K562 (cell line): ENCODE data around the gene TMC5. TPM values are rescaled to one million over a fixed set of nuclear protein-coding genes. Genes with fewer than 3 reads are reported as not detected.

ENCODE experiments used
- ATAC-seq: fragments of 200-7000 bp; cut with Tn5 transposase; 3 replicates; pipeline ENCODE4 v1.9.1; 2020; ENCODE audit warnings: moderate library complexity
- BruUV-seq: library from RNA; stranded (reverse); fragments of 400-500 nt; replicated peaks from 2 replicates; lab custom pipeline; 2021; lab: Mats Ljungman, UMichigan
- CTCF ChIA-PET: fragments of 300-600 bp; formaldehyde crosslinking; extraction: SDS; loops from one replicate; lab custom pipeline; 2021; ENCODE audit warnings: low intra/inter-chr PET ratio; lab: Yijun Ruan, JAX
- POLR2A ChIA-PET: fragments of 300-600, 350-650 bp; sonication (Branson Sonifier 250); formaldehyde crosslinking; extraction: SDS; loops from one replicate; lab custom pipeline; 2021; ENCODE audit warnings: antibody characterized with exemption, inconsistent platforms; lab: Yijun Ruan, JAX
- DNase-seq, 4 experiments: peaks; one replicate each; pipeline versions ENCODE4 v3.0.0 to v3.0.0-alpha.2; 2011 to 2018; ENCODE audit warnings: low spot score in 3 of 4, mixed read lengths in 3 of 4; ENCODE audit errors: extremely low read depth in 1 of 4
- FAIRE-seq: peaks from 2 replicates; lab custom pipeline; 2011; peaks lifted over from hg19 to GRCh38; lab: Jason Lieb, UNC
- H2AFZ ChIP-seq: 2 replicates; pipeline ENCODE4 v1.6.0; 2011; ENCODE audit warnings: low read depth, low read length, control low read depth, inconsistent platforms
- H3K27ac ChIP-seq: fragments of 200-600 bp; 3 replicates; pipeline ENCODE4 v1.8.0; 2011; ENCODE audit warnings: low read depth, mild to moderate bottlenecking, control low read depth, inconsistent platforms, low read length, moderate library complexity, mixed read lengths; ENCODE audit errors: extremely low read depth
- H3K27me3 ChIP-seq, 2 experiments: fragments of 300-600 bp in 1 of 2; 2 replicates in 1 of 2; 3 replicates in 1 of 2; pipeline versions ENCODE4 v1.6.0 to v1.8.0; 2011; ENCODE audit warnings: inconsistent platforms in 2 of 2, low read length in 2 of 2, mild to moderate bottlenecking in 1 of 2, mixed read lengths in 1 of 2, moderate library complexity in 1 of 2; ENCODE audit not compliant: control insufficient read depth in 2 of 2, insufficient read depth in 2 of 2
- H3K36me3 ChIP-seq: fragments of 300-600 bp; 3 replicates; pipeline ENCODE4 v1.8.0; 2011; ENCODE audit warnings: mild to moderate bottlenecking, low read length, inconsistent platforms; ENCODE audit not compliant: control insufficient read depth, insufficient read depth
- H3K4me1 ChIP-seq, 2 experiments: fragments of 200-600 bp in 1 of 2; replicated peaks in 1 of 2; 2 replicates in 1 of 2; 3 replicates in 1 of 2; pipeline versions ENCODE4 v1.5.1 to v1.8.0; 2011; ENCODE audit warnings: inconsistent platforms in 2 of 2, low read length in 2 of 2, mild to moderate bottlenecking in 1 of 2, mixed read lengths in 1 of 2, moderate library complexity in 1 of 2; ENCODE audit not compliant: control insufficient read depth in 2 of 2, insufficient read depth in 2 of 2
- H3K4me2 ChIP-seq: 2 replicates; pipeline ENCODE4 v1.6.1; 2011; ENCODE audit warnings: low read length, control low read depth, inconsistent platforms, mixed read lengths; ENCODE audit not compliant: insufficient read depth
- H3K4me3 ChIP-seq: fragments of 200-600 bp; sonication (generic), shearing (Covaris generic); 2 replicates; pipeline ENCODE4 v1.5.1; 2016; ENCODE audit warnings: control low read depth, inconsistent platforms
- H3K79me2 ChIP-seq: fragments of 200-600 bp; 3 replicates; pipeline ENCODE4 v1.8.0; 2011; ENCODE audit warnings: low read length, inconsistent platforms; ENCODE audit not compliant: control insufficient read depth, insufficient read depth
- H3K9ac ChIP-seq, 2 experiments: 2 replicates each; pipeline versions ENCODE4 v1.6.0 to v1.6.1; 2011; ENCODE audit warnings: low read depth in 2 of 2, low read length in 2 of 2, control low read depth in 1 of 2, inconsistent platforms in 1 of 2, mild to moderate bottlenecking in 1 of 2, mixed read lengths in 1 of 2; ENCODE audit not compliant: insufficient read depth in 1 of 2
- H3K9me1 ChIP-seq: one replicate; pipeline ENCODE4 v1.6.0; 2011; ENCODE audit warnings: inconsistent platforms, mild to moderate bottlenecking, low read length, moderate library complexity; ENCODE audit not compliant: control insufficient read depth, insufficient read depth
- H3K9me3 ChIP-seq: replicated peaks from 2 replicates; pipeline ENCODE4 v1.5.1; 2011; ENCODE audit warnings: low read depth, low read length, inconsistent platforms; ENCODE audit not compliant: control insufficient read depth, insufficient read depth
- H4K20me1 ChIP-seq: replicated peaks from 2 replicates; pipeline ENCODE4 v1.6.1; 2011; ENCODE audit warnings: low read length, inconsistent platforms, mixed read lengths; ENCODE audit not compliant: control insufficient read depth, insufficient read depth
- CREB5 ChIP-seq: fragments of 250-450 bp; sonication (Bioruptor Pico); IDR thresholded peaks from 2 replicates; pipeline ENCODE4 v1.5.0; 2020; ENCODE audit warnings: mild to moderate bottlenecking
- MCM5 ChIP-seq: fragments of 450-650 bp; IDR thresholded peaks from 2 replicates; pipeline ENCODE4 v1.6.1; 2016; ENCODE audit warnings: low read depth
- MCM7 ChIP-seq, 2 experiments: fragments of 450-650 bp; IDR thresholded peaks; 2 replicates each; pipeline ENCODE4 v1.6.1; 2016 to 2018
- WGBS: fragments of 100-300 bp; shearing (Covaris generic); methylation state at CpG from one replicate; pipeline ENCODE4 v1.1.6; 2016; ENCODE audit warnings: low coverage, mixed read lengths; ENCODE audit not compliant: insufficient coverage; ENCODE audit errors: missing lambda C conversion rate; 5-methylcytosine and 5-hydroxymethylcytosine counted together
- in situ Hi-C: fragments of 300-500 bp; cut with MboI; formaldehyde crosslinking; loops from 4 replicates; pipeline ENCODE4 v1.15.0; 2018; ENCODE audit warnings: inconsistent platforms, mixed read lengths
- intact Hi-C: fragments of 100-400 bp; cut with micrococcal nuclease; formaldehyde crosslinking; loops from 2 replicates; pipeline ENCODE4 v1.14.2; 2022
- polyA plus RNA-seq, 8 experiments: library from polyadenylated mRNA; depleted of rRNA in 4 of 8; stranded (reverse) in 5 of 8; unstranded in 3 of 8; fragments of >200 nt; fragmentation: Nextera tagmentation in 2 of 8; fragmentation: Illumina TruSeq in 1 of 8; extraction: Ambion mirVana in 2 of 8; extraction: Trizol in 1 of 8; gene quantifications; 2 replicates each; pipeline versions ENCODE4 v1.2.1 to v1.2.3, GENCODE V29; 2011 to 2014; ENCODE audit warnings: inconsistent platforms in 1 of 8, missing spikeins in 1 of 8
- total RNA-seq, 7 experiments: library from RNA; depleted of rRNA in 6 of 7; stranded (reverse); fragments of >200 nt in 6 of 7; fragmentation: Illumina TruSeq in 2 of 7; extraction: Trizol in 2 of 7; gene quantifications; 2 replicates each; pipeline versions ENCODE4 v1.2.1 to v1.2.3, GENCODE V29; 2011 to 2021; ENCODE audit warnings: low replicate concordance in 1 of 7

TMC5 gene
- total and polyA plus RNA-seq, 9 of the 15 experiments (the other 6 are each of a cell fraction or from before 2014, with no cell fraction given): 0.83 to 2.6 (median 1.6) TPM

GRCh38 chr16:19515757-19516156, 98.1 kb downstream of the TMC5 start:
- no peak for DNase-seq
- Histone ChIP-seq H3K9me3 (no peaks in the 10 kb centered on the region), H3K4me3 (no peak overlapping the region), H3K9ac (no peak overlapping the region), H3K27me3 (no peaks in the 10 kb centered on the region), H3K27ac (no peak overlapping the region), H3K4me1 (peaks cover 4 to 26% of the 10 kb centered on the region in 2 experiments; a peak in 2 of 5 replicates), H3K79me2 (peaks cover 33% of the 10 kb centered on the region), H4K20me1 (no peaks in the 10 kb centered on the region), H2AFZ (no peak overlapping the region), H3K36me3 (peaks cover 44% of the 10 kb centered on the region), H3K4me2 (no peak overlapping the region), H3K9me1 (no peaks in the 10 kb centered on the region)
- TF ChIP-seq CREB5 (no peak), MCM5 (no peak), MCM7 (IDR thresholded peaks at IDR 0.05) (no peak)
- no peak for FAIRE-seq
- no peak for ATAC-seq
- BruUV-seq: no TSS peak
- CTCF ChIA-PET: no interaction called here
- intact Hi-C loops (no loop called here), in situ Hi-C loops (loop anchor here (10.0 kb wide), 1 partner anchor 431 kb away; no protein-coding TSS in a partner anchor)
- POLR2A ChIA-PET: interaction anchor here (1.4 kb wide), 1 partner anchor 13 kb away, joined by 3 read pairs; no protein-coding TSS in a partner anchor
- 82% methylated on average over 2 of the region's 2 CpGs for WGBS
